Liver (tissue), 3 donors: ENCODE data around the gene SH3BP1.

Experiments
- NR2F2 ChIP-seq: IDR thresholded peaks from 2 replicates; pipeline ENCODE4 v1.6.1; 2016; ENCODE audit warnings: antibody characterized with exemption
- RAD21 ChIP-seq, 2 donors: IDR thresholded peaks; 2 replicates each; pipeline ENCODE4 v1.6.1; 2016; ENCODE audit warnings: antibody characterized with exemption in 2 of 2, mild to moderate bottlenecking in 2 of 2
- TF ChIP-seq, protein P1 (sequence below): fragments of 150-350 bp; IDR thresholded peaks from 2 replicates; pipeline ENCODE4 v1.5.1; 2017; ENCODE audit warnings: improper control_type of control experiment, low read depth, low read length; ENCODE audit not compliant: missing input control
- TF ChIP-seq, protein P2 (sequence below): IDR thresholded peaks from 2 replicates; pipeline ENCODE4 v1.6.1; 2016; ENCODE audit warnings: antibody characterized with exemption, mild to moderate bottlenecking
- donor health status: healthy.
- donor health status: healthy.

DNA sequence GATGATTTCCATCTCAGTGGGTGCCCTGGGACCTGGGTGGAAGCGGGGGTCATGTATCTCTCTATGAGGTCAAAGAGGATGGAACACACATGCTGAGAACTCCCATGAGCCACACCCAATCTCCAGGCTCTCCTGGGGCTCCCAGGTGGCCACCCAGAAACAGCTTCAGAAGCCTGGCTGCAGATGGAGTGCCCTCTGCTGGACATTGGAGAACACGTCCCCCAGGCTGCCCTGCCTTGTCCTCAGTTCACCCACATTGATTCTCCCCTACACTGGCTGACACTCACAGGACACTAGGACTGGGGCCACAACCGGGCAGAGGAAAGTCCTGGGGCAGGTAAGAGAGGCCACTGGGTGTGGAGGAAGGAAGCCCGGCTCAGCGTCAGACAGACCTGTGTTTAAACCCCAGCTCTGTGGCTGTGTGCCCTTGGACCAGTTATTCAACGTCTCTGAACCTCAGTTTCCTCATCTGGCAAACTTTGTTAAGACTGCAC, 42.1 kb downstream of the SH3BP1 start:
- TF ChIP-seq, protein P1, sequence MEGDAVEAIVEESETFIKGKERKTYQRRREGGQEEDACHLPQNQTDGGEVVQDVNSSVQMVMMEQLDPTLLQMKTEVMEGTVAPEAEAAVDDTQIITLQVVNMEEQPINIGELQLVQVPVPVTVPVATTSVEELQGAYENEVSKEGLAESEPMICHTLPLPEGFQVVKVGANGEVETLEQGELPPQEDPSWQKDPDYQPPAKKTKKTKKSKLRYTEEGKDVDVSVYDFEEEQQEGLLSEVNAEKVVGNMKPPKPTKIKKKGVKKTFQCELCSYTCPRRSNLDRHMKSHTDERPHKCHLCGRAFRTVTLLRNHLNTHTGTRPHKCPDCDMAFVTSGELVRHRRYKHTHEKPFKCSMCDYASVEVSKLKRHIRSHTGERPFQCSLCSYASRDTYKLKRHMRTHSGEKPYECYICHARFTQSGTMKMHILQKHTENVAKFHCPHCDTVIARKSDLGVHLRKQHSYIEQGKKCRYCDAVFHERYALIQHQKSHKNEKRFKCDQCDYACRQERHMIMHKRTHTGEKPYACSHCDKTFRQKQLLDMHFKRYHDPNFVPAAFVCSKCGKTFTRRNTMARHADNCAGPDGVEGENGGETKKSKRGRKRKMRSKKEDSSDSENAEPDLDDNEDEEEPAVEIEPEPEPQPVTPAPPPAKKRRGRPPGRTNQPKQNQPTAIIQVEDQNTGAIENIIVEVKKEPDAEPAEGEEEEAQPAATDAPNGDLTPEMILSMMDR: peak; percentile 93
- TF ChIP-seq RAD21 (IDR thresholded peaks at IDR 0.05) (peak; percentile 93 to 96), NR2F2 (peak; percentile 43)
- TF ChIP-seq, protein P2, sequence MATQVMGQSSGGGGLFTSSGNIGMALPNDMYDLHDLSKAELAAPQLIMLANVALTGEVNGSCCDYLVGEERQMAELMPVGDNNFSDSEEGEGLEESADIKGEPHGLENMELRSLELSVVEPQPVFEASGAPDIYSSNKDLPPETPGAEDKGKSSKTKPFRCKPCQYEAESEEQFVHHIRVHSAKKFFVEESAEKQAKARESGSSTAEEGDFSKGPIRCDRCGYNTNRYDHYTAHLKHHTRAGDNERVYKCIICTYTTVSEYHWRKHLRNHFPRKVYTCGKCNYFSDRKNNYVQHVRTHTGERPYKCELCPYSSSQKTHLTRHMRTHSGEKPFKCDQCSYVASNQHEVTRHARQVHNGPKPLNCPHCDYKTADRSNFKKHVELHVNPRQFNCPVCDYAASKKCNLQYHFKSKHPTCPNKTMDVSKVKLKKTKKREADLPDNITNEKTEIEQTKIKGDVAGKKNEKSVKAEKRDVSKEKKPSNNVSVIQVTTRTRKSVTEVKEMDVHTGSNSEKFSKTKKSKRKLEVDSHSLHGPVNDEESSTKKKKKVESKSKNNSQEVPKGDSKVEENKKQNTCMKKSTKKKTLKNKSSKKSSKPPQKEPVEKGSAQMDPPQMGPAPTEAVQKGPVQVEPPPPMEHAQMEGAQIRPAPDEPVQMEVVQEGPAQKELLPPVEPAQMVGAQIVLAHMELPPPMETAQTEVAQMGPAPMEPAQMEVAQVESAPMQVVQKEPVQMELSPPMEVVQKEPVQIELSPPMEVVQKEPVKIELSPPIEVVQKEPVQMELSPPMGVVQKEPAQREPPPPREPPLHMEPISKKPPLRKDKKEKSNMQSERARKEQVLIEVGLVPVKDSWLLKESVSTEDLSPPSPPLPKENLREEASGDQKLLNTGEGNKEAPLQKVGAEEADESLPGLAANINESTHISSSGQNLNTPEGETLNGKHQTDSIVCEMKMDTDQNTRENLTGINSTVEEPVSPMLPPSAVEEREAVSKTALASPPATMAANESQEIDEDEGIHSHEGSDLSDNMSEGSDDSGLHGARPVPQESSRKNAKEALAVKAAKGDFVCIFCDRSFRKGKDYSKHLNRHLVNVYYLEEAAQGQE: no peak
